Fibroblast of skin of abdomen (primary cell): Measurements from ENCODE around the gene UBASH3A.

Source experiments
- DNase-seq: peaks from one replicate; pipeline ENCODE4 v3.0.0-alpha.2; 2013

Gene UBASH3A

DNA sequence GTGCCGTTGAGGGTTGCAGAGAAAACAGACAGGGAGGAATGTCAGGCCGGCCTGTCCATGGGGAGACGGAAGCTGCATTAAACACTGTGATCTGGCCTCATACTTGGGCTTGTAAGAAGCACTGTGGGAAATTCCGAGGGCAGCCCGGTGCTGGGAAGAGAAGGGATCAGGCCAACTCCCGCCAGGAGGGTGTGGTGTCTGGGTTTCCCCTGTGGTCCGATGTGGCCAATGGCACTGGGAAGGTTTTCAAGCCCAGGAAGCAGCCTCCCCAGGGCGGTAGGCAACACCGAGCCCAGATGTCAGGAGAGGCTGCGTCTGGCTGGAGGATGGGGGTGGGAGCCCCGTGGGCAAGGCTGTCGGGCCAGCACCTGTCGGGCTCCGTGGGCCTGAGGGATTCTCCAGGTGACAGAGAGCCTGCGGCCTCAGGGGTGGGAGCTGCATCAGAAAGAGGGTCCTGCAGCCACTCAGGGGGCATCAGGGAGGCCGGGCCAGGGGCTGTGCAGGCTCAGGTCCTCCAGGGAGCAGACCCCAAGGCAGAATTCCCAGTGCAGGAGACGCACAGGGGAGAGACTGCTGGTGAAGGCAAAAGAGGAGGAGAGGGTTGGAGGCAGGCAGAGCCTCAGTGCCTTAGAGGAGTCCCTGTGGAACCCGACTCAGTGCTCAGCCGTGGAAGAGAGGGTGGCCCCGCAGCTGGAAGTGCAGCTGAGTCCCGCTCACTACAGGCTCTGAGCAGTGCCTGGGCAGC, 8.4 kb downstream of the UBASH3A start:
- peak; percentile 1 for DNase-seq

DNA sequence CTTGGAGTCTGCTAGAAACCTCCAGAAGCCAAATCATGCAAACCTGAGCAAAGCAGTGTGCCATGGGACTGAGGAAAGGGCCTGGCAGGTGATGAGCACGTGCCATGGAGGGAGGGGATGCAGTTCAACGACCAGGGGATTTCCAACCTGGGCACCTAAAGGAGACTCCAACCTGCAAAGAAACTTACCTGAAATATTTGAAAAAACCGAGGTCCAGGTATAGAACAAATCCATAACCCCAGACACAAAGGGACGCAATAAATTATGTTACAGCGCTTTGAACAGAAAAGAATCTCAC, 8.9 kb downstream of the UBASH3A start:
- no peak for DNase-seq

DNA sequence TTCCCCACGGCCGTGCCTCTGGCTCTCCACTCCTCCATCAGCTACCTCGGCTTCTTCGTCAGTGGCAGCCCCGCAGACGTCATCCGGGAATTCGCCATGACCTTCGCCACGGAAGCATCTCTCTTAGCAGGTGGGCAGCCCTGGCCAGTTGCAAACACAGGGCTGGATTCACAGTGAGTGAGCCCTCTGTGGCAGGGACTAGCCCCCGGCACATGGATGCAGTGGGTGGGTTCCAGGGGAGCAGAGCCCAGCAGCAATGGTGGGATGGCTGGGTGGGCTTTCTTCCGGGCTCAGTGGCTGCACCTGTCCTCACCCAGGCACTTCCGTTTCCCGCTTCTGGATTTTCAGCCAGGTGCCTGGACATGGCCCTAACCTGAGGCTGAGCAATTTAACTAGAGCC, 9.4 kb downstream of the UBASH3A start:
- no peak for DNase-seq

DNA sequence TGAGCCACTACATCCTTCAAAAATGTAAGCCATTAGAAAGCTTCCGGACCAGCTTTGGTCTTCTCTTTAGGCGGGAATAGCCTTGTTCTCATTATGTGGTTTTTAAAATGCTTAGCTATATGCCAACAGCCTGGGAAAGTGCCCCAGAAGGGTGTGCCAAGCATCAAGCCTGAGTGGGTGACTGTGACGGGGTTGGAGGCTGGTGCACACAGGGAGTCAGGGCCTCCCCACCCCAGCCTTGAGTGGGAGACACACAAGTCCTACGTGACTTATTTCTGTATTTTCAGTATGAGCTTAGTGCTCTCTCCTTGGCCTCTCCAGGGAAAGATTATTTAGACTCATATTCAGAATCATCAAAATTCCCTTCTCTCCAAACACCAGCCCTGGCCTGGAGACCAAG, 9.8 kb downstream of the UBASH3A start:
- DNase-seq: no peak

DNA sequence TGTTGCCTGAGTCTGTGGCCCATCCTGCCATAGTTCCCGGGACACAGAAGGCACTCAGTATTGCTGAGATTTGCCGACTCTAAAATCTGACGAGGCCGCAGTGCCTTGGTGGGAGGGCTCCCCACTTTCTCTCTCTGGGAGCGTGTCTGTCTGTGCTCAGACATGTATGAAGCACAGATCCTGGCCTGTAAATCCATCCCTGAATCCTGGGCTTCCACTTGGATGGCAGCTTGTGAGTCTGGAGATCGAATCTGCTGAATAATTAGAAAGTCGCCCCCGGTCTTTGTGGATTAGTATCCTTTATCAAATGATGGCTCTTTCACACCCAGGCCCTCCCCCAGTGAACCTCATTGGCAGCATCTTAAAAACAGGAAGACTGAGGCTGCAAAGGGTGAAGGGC, 10.4 kb downstream of the UBASH3A start:
- no peak for DNase-seq

DNA sequence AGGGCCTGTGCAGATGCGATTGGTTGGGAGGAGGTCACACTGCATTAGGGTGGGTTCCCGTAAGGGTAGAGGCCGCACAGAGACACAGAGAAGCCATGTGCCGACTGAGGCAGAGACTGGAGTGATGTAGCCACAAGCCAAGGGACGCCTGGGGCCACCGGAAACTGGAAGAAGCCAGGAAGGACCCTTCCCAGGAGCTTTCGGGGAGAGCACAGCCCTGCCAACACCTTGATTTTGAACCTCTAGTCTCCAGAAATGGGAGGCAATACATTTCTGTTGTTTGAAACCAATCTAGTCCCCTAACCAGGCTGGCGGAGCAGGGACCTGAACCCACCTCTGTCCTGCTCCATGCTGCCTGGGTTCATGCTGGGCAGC, 10.8 kb downstream of the UBASH3A start:
- no peak for DNase-seq

DNA sequence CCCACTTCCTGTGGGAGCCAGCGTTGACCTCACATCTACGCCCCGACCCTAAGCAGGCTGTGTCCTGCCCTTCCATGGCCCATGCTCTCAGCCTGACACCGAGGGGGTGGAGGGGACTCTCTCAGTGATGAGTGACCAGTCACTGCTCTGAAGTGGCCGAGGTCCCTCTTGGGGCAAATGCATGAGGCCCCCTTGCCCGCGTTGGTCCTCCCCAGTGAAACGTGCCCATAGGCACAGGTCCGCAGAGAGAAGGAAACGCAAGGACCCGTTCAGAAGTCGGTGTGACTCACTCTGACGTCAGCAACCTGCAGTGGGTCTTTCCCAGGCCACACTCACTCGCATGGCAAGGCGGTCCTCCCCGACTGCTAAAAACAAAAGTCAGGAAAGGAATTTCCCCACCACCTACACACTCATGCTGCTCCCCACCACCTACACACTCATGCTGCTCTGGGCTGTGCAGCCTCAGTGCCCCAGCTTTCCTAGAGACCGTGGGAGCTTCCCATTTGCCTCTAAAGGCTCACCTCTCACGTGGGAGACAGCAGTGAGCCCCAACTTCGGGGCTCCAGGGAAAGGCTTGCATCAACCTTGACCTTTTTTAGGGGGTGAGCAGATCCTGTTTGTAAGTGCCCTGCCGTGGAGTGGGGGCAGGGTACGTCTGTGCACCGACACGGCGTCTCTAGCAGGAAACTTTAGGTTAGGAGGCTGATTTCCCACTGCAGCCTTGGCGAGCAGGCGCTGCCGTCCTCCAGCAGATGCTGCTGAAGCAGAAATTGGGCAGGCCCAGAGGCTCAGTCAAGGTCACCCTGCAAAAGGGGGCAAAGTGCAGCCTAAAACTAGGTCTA, 11.4 kb downstream of the UBASH3A start:
- peak; percentile 21 for DNase-seq

DNA sequence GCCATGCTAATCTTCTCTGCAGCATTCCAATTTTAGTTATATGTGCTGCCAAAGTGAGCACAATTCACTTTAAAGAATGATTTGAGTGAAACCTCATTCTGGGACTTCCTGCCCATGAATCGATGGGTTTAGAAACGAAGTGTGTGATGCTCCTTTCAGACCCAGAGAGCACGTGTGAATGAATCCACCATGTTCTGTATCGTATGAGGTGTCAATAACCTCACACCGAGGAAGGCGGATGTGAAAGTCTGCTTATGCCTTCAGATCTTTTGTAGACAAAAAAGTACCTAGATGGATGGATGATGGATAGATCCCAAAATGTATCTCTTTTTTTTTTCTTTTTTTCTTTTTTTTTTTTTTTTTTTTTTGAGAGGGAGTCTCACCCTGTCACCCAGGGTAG, 13.8 kb downstream of the UBASH3A start:
- no peak for DNase-seq

DNA sequence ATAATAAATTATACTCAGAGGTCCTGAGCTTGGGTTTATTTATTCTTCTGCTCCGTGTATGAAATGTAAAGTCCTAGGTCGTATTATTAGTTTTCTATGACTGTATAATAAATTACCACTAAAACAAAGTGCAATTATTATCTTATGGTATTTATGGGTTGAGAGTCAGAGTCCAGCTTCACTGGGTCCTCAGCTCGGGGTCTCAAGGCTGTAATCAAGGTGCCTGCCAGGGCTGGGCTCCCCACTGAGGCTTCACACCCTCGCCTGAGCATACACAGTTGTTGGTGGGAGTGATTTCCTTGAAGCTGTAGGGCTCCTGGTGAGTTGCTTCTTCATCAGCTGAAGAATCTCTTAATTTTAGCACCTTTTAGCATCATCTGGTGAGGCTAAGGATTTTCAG, 15.2 kb downstream of the UBASH3A start:
- no peak for DNase-seq

DNA sequence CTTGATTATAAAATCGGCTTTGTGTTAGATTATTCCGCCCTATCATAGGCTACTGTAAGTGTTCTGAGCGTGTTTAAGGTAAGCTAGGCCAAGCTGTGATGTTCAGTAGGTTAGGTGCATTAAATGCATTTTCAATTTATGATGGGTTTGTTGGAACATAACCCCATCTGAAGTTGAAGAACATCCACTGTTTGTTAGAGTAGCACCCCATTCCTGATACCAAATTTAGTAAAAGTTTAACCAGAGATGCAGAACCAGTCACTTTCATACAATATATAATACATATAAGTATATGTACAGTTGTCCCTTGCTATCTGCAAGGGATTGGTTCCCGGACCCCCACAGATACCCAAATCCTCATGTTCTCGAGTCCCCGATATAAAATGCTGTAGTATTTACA, 16.1 kb downstream of the UBASH3A start:
- no peak for DNase-seq

DNA sequence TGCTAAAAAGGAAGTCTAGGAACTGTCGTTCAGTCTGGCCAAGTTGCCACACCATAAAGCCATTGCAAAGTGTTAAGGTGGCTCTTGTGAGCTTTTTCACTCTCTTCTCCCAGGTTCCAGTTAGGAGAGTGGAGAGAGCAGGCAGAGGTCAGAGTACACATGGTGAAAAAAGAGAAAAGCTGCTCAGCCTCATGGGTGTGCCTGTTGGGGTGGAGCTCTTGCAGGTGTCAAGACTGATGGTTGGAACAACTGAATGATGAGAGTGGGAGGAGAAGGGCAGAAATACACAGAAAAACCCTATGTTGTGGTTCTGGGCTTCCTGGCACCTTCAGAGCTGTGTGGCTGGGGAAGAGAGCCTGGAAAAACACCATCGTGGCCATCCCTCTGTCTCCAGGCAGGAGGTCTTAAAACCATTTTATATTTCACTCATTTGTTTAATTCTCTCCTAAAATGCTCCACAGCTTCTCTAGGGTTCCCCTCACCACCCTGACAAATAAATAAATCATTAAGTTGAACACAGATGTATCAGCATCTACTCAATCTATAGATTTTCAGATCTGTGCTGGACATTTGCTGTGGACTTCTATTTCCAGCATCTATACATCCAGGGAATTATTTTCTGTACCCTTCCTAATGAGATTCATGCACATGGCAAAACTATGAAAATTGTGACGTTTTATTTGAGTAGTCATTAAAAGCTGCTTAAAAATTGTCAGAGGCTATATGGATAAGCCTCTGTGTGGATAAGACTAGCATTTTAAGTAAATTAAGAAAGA, 17.5 kb downstream of the UBASH3A start:
- no peak for DNase-seq

DNA sequence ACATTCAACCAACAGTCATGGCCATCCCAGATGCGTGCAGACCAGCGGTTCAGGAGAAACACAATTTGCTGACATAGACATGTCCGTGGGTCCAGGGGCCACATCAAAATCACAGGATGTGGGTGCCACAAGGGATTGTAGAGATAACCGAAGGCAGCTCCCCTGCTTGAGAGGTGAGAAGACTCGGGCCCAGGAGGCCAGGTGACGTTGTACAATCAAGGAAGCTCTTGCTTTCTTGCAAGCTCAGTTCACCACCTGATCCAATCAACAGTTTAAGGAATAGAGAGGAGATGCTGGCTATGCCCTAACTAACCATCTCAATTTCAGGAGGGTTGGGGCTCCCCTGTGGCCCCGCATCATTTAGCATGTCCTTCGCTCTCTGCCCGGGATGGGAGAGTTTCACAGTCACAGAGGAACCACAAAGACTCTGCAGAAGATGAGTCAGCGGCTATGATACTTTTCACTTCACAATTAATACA, 19.5 kb downstream of the UBASH3A start:
- no peak for DNase-seq

DNA sequence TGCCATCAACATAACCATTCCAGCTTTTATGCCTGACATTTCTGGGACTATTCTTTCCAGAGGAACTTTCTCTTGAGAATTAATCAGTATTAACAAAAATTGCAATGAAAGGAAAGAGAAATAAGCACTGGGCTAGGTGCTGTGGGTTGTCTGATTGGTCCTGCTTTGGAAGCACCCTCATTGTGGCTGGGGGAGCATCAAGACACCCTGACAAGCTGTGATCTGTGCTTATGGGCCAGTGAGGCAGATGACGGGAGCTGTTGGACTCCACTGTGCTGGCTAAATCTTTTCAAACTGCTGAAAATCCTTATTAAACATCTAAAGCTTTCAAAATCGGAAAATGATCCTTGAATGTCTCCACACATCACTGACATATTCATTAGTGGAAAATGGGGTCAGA, 20.0 kb downstream of the UBASH3A start:
- no peak for DNase-seq

DNA sequence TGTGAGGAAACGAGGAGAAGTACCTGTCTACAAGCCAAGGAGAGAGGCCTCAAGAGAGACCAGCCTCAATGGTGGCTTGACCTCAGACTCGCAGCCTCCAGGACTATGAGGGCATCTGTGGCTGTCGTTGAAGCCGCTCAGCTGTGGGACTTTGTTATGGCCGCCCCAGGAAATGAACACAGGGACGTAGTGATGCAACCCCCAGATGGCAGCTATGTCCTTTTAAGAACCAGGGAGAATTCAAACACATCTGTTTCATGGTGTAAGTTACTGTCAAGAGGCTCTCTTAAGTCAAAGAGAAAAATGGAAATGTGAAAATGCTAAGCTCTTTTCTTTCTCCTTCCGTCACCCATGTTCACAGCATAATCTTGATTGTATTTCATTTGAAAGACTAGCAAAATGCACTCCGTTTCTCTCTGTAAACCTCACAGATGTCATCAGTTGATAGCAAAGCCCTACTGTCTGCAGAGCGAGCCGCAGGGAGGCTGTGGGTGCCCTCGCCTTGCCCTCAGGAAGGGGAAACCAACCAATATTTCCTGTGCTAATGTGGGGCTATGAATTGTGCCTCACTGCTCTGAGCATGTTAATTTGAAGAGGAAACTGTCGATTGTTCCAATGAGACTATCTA, 21.3 kb downstream of the UBASH3A start:
- DNase-seq: no peak

DNA sequence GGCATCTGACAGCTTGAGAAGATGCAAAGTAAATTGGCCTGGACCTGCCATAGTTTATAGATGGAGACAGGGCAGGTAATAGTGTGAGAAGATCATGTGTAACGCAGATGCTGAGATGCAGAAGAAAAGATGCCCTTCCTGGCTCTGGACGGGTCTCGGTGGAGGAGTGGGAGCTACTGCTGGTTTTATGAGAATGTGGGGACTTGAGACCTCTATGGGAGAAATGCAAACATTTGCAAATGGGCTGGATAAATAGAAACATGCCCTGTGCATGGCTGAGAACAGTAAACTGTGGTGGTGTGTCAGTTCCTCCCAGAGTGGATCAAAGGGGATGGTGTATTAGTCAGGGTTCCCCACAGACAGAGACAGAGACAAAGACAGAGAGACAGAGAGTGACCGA, 21.9 kb downstream of the UBASH3A start:
- DNase-seq: no peak

DNA sequence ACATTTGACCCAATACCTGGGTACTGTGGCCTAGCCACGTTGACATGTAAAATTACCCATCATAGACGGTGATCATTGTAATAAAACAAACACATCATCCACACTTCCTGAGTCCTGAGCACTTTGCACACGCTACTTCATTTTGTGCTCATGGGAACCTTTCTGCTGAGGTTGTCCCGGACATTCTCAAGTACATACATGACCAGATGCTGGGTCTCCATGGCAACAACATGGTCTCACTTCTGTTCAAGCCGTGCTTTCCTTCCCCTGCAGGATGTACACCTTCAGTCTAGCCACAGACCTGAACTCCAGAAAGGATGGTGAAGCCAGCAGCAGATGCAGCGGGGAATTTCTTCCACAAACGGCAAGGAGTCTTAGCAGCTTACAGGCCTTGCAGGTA, 22.7 kb downstream of the UBASH3A start:
- DNase-seq: no peak

DNA sequence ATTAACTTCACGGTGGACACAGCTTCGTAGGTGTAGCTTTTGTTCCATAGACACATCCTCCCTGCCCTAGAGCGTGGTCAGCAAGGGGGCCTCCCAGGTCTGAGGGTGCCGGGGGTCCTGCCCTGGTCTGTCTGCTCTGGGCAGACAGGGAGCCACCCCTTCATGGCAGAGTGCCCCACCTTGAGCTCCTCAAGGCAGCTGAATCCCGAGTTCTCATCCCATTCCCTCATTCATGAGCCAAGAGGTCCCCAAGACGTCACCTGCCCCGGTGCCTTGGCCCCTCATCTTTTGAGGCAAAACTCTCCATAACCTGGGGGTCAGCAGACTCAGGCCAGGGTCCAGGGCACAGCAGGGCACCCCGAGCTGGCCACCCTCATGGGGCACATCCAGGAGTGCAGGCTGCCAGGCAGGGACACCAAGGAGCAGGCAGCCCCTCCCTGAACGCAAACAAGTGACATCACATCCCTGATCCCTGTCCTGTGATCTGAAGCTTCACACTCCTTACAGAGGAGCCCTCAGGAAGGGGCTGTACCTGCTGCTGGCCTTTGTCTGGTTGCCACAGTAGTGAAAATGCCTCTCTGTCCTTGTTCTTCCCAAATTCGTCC, 23.3 kb downstream of the UBASH3A start:
- no peak for DNase-seq

DNA sequence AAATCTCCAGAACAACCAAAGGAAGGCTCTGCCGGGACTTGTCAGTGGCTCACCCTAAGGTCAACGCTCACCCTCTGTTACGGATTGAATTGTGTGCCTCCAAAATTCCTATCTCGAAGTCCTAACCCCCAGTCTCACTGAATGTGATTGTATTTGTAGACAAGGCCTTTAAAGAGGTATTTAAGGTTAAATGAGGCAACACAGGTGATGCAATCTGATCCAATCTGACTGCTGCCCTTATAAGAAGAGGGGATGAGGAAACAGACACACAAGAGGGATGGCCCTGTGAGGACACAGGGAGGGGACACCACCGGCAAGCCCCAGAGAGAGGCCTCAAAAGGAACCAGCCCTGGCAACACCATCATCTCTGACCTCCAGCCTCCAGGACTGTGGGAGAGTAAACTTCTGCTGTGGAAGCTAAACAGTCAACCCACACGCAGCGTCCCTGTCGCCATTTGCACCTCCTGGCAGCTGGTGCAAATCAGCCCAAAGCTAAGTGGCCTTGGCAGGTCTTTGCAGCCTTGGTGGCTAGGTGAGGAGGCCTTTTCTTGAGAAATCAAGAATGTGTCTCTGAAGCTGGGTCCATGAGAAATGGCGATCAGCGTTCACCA, 24.2 kb downstream of the UBASH3A start:
- DNase-seq: no peak

DNA sequence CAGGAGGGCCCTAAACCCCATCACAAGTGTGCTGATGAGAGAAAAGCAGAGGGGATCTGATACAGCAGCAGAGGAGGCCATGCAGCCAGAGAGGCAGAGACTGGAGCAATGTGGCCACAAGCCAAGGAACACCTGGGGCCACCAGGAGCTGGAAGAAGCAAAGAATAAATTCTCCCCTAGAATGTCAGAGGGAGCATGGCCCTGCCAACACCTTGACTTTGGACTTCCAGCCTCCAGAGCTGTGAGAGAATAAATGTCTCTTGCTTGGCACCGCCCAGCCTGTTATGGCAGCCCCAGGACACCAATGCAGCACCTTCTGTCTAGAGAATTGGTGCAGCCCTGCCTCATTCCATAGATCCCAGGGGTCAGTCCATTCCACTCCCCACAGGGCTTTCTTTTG, 25.3 kb downstream of the UBASH3A start:
- no peak for DNase-seq

DNA sequence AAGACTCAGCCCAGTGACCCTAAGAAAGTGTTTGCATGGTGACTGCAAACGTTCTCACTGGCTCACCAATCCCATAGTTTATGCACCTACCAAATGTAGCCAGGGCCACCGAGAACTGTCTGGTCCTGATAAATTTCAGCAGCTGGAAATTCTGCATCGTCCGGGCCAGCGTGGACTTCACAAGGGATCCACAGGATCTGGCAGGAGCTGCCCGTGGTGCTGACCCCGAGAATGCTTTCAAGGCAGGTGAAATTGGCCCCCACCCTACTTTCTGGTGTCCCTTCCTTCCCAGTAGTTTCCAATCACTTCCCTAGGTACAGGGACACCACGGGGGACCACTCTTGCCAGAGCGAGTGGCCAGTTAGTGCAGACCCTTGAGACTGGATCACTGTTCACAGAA, 26.2 kb downstream of the UBASH3A start:
- DNase-seq: no peak

DNA sequence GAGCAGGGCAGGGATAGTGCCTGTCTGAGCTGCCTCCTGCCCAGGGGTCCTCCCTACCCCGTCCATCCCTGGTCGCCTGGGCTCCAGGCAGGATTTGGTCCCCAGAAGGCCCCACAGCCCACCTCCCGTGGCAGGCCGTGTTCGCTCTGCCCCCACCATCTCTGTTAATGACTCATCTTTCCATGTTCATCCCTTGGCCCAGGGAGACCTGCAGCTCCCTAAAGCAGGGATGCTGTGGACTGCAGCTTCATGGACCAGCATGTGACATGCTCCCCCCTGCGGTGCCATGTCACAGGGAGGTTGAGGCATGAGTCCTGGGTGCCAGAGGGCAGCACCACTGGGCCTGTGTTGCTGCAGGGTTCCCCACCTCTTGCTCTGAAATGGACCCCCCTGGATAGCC, 26.8 kb downstream of the UBASH3A start:
- no peak for DNase-seq

DNA sequence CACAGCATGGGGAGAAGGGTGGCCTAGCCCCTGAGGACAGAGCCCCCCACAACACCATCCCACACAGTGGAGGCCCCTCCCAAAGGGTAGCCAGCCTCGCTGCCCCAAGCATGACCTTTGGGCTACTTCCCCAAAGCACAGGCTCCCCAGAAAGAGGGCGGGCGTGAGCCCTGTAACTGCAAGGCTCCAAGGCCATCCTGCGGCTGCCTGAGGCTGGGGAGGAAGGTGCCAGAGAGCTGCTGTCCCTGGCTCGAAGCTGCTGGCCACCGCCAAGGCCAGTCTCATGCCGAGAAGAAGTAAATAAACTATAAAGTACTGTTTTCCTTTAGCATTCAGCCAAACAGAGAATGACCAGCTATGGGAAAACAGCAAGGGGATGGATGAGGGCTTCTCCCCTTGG, 27.5 kb downstream of the UBASH3A start:
- no peak for DNase-seq
